K562 (cell line): Measurements from ENCODE around the gene SLC34A1. TPM values are rescaled to one million over a fixed set of nuclear protein-coding genes. Genes with fewer than 3 reads are reported as not detected.

Experiments
- ATAC-seq: fragments of 200-7000 bp; cut with Tn5 transposase; 3 replicates; pipeline ENCODE4 v1.9.1; 2020; ENCODE audit warnings: moderate library complexity
- BruUV-seq: library from RNA; stranded (reverse); fragments of 400-500 nt; replicated peaks from 2 replicates; lab custom pipeline; 2021; lab: Mats Ljungman, UMichigan
- CTCF ChIA-PET: fragments of 300-600 bp; formaldehyde crosslinking; extraction: SDS; loops from one replicate; lab custom pipeline; 2021; ENCODE audit warnings: low intra/inter-chr PET ratio; lab: Yijun Ruan, JAX
- POLR2A ChIA-PET: fragments of 300-600, 350-650 bp; sonication (Branson Sonifier 250); formaldehyde crosslinking; extraction: SDS; loops from one replicate; lab custom pipeline; 2021; ENCODE audit warnings: antibody characterized with exemption, inconsistent platforms; lab: Yijun Ruan, JAX
- DNase-seq, 4 experiments: peaks; one replicate each; pipeline versions ENCODE4 v3.0.0 to v3.0.0-alpha.2; 2011 to 2018; ENCODE audit warnings: low spot score in 3 of 4, mixed read lengths in 3 of 4; ENCODE audit errors: extremely low read depth in 1 of 4
- FAIRE-seq: peaks from 2 replicates; lab custom pipeline; 2011; peaks lifted over from hg19 to GRCh38; lab: Jason Lieb, UNC
- H2AFZ ChIP-seq: 2 replicates; pipeline ENCODE4 v1.6.0; 2011; ENCODE audit warnings: low read depth, low read length, control low read depth, inconsistent platforms
- H3K27ac ChIP-seq: fragments of 200-600 bp; 3 replicates; pipeline ENCODE4 v1.8.0; 2011; ENCODE audit warnings: low read depth, mild to moderate bottlenecking, control low read depth, inconsistent platforms, low read length, moderate library complexity, mixed read lengths; ENCODE audit errors: extremely low read depth
- H3K27me3 ChIP-seq, 2 experiments: fragments of 300-600 bp in 1 of 2; 2 replicates in 1 of 2; 3 replicates in 1 of 2; pipeline versions ENCODE4 v1.6.0 to v1.8.0; 2011; ENCODE audit warnings: inconsistent platforms in 2 of 2, low read length in 2 of 2, mild to moderate bottlenecking in 1 of 2, mixed read lengths in 1 of 2, moderate library complexity in 1 of 2; ENCODE audit not compliant: control insufficient read depth in 2 of 2, insufficient read depth in 2 of 2
- H3K36me3 ChIP-seq: fragments of 300-600 bp; 3 replicates; pipeline ENCODE4 v1.8.0; 2011; ENCODE audit warnings: mild to moderate bottlenecking, low read length, inconsistent platforms; ENCODE audit not compliant: control insufficient read depth, insufficient read depth
- H3K4me1 ChIP-seq, 2 experiments: fragments of 200-600 bp in 1 of 2; replicated peaks in 1 of 2; 2 replicates in 1 of 2; 3 replicates in 1 of 2; pipeline versions ENCODE4 v1.5.1 to v1.8.0; 2011; ENCODE audit warnings: inconsistent platforms in 2 of 2, low read length in 2 of 2, mild to moderate bottlenecking in 1 of 2, mixed read lengths in 1 of 2, moderate library complexity in 1 of 2; ENCODE audit not compliant: control insufficient read depth in 2 of 2, insufficient read depth in 2 of 2
- H3K4me2 ChIP-seq: 2 replicates; pipeline ENCODE4 v1.6.1; 2011; ENCODE audit warnings: low read length, control low read depth, inconsistent platforms, mixed read lengths; ENCODE audit not compliant: insufficient read depth
- H3K4me3 ChIP-seq: fragments of 200-600 bp; sonication (generic), shearing (Covaris generic); 2 replicates; pipeline ENCODE4 v1.5.1; 2016; ENCODE audit warnings: control low read depth, inconsistent platforms
- H3K79me2 ChIP-seq: fragments of 200-600 bp; 3 replicates; pipeline ENCODE4 v1.8.0; 2011; ENCODE audit warnings: low read length, inconsistent platforms; ENCODE audit not compliant: control insufficient read depth, insufficient read depth
- H3K9ac ChIP-seq, 2 experiments: 2 replicates each; pipeline versions ENCODE4 v1.6.0 to v1.6.1; 2011; ENCODE audit warnings: low read depth in 2 of 2, low read length in 2 of 2, control low read depth in 1 of 2, inconsistent platforms in 1 of 2, mild to moderate bottlenecking in 1 of 2, mixed read lengths in 1 of 2; ENCODE audit not compliant: insufficient read depth in 1 of 2
- H3K9me1 ChIP-seq: one replicate; pipeline ENCODE4 v1.6.0; 2011; ENCODE audit warnings: inconsistent platforms, mild to moderate bottlenecking, low read length, moderate library complexity; ENCODE audit not compliant: control insufficient read depth, insufficient read depth
- H3K9me3 ChIP-seq: replicated peaks from 2 replicates; pipeline ENCODE4 v1.5.1; 2011; ENCODE audit warnings: low read depth, low read length, inconsistent platforms; ENCODE audit not compliant: control insufficient read depth, insufficient read depth
- H4K20me1 ChIP-seq: replicated peaks from 2 replicates; pipeline ENCODE4 v1.6.1; 2011; ENCODE audit warnings: low read length, inconsistent platforms, mixed read lengths; ENCODE audit not compliant: control insufficient read depth, insufficient read depth
- GTF2A2 ChIP-seq: IDR thresholded peaks from 2 replicates; pipeline ENCODE4 v1.6.1; 2016; ENCODE audit warnings: mild to moderate bottlenecking, missing genetic modification characterization, missing compliant biosample characterization
- SPI1 ChIP-seq: IDR thresholded peaks from 2 replicates; pipeline ENCODE4 v1.6.1; 2011; ENCODE audit warnings: low read depth, low read length, control low read depth, borderline replicate concordance
- WGBS: fragments of 100-300 bp; shearing (Covaris generic); methylation state at CpG from one replicate; pipeline ENCODE4 v1.1.6; 2016; ENCODE audit warnings: low coverage, mixed read lengths; ENCODE audit not compliant: insufficient coverage; ENCODE audit errors: missing lambda C conversion rate; 5-methylcytosine and 5-hydroxymethylcytosine counted together
- in situ Hi-C: fragments of 300-500 bp; cut with MboI; formaldehyde crosslinking; loops from 4 replicates; pipeline ENCODE4 v1.15.0; 2018; ENCODE audit warnings: inconsistent platforms, mixed read lengths
- intact Hi-C: fragments of 100-400 bp; cut with micrococcal nuclease; formaldehyde crosslinking; loops from 2 replicates; pipeline ENCODE4 v1.14.2; 2022
- polyA plus RNA-seq, 8 experiments: library from polyadenylated mRNA; depleted of rRNA in 4 of 8; stranded (reverse) in 5 of 8; unstranded in 3 of 8; fragments of >200 nt; fragmentation: Nextera tagmentation in 2 of 8; fragmentation: Illumina TruSeq in 1 of 8; extraction: Ambion mirVana in 2 of 8; extraction: Trizol in 1 of 8; gene quantifications; 2 replicates each; pipeline versions ENCODE4 v1.2.1 to v1.2.3, GENCODE V29; 2011 to 2014; ENCODE audit warnings: inconsistent platforms in 1 of 8, missing spikeins in 1 of 8
- total RNA-seq, 7 experiments: library from RNA; depleted of rRNA in 6 of 7; stranded (reverse); fragments of >200 nt in 6 of 7; fragmentation: Illumina TruSeq in 2 of 7; extraction: Trizol in 2 of 7; gene quantifications; 2 replicates each; pipeline versions ENCODE4 v1.2.1 to v1.2.3, GENCODE V29; 2011 to 2021; ENCODE audit warnings: low replicate concordance in 1 of 7
- TF ChIP-seq, protein P1 (sequence below), 2 experiments: fragments of 450-650 bp in 1 of 2; sonication (generic) in 1 of 2; formaldehyde crosslinking in 1 of 2; IDR thresholded peaks in 1 of 2; conservative IDR thresholded peaks in 1 of 2; 2 replicates each; pipeline versions ENCODE4 v1.6.1 to v1.8.1; 2016 to 2023; ENCODE audit warnings: mild to moderate bottlenecking in 2 of 2, moderate library complexity in 2 of 2, inconsistent platforms in 1 of 2, missing genetic modification reagents in 1 of 2

Gene SLC34A1
- total and polyA plus RNA-seq, 9 of the 15 experiments (the other 6 are each of a cell fraction or from before 2014, with no cell fraction given): not detected

DNA sequence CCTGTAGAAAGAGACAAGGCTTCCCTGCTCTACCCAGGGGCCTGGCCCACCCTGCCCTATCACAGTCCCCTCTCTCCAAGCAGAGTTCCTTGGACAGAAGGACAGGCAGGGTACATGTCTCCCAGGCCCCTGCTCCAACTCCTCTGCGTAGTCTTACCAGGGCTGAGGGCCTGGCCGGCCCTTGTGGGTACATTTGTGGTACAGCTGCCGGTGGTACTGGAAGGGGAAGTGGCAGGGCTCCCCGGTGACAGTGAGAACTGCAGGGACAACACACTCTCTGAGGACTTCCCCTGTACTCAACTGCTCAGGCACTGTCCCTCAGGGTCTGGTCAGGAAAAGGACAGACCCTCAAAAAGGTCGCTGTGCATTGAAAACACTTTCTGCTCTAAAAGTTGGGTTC, 21.6 kb downstream of the SLC34A1 start:
- in situ Hi-C loops: no loop called here
- no peak for FAIRE-seq
- intact Hi-C loops: loop anchor here (2.0 kb wide), 1 partner anchor 95 kb away; no protein-coding TSS in a partner anchor

More for the DNA sequence above, 21.6 kb downstream of the SLC34A1 start:
- H3K4me1 ChIP-seq: peaks cover 10 to 39% of the 10 kb centered on the region in 2 experiments
- no peak overlapping the region for H3K27ac ChIP-seq
- no peaks in the 10 kb centered on the region for H3K27me3 ChIP-seq
- POLR2A ChIA-PET: interaction anchor here (0.6 to 2.2 kb wide), 7 partner anchors 9 to 49 kb away, joined by 3 to 15 read pairs (median 5); no protein-coding TSS in a partner anchor
- TF ChIP-seq, protein P1, sequence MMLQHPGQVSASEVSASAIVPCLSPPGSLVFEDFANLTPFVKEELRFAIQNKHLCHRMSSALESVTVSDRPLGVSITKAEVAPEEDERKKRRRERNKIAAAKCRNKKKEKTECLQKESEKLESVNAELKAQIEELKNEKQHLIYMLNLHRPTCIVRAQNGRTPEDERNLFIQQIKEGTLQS (IDR thresholded peaks at IDR 0.05): no peak
- TF ChIP-seq, protein P1 (CRISPR knock-in tag; conservative IDR thresholded peaks at IDR 0.05): no peak
- TF ChIP-seq GTF2A2 (tag) (no peak), SPI1 (peak; percentile 38; the same call in 1 of the 2 replicates)
- H3K9ac ChIP-seq: peak overlapping the region in 1 of 2 experiments; percentile 92; a peak in 1 of 4 replicates
- peaks cover 4% of the 10 kb centered on the region; the same call in 1 of the 3 replicates for H3K79me2 ChIP-seq
- no peak for DNase-seq
- no peak for ATAC-seq
- no peaks in the 10 kb centered on the region for H4K20me1 ChIP-seq
- 82% methylated on average over 5 of the region's 5 CpGs for WGBS
- H3K9me3 ChIP-seq: no peaks in the 10 kb centered on the region
- no TSS peak for BruUV-seq
- H3K36me3 ChIP-seq: no peaks in the 10 kb centered on the region
- CTCF ChIA-PET: interaction anchor here (4.0 kb wide), 1 partner anchor 49 kb away, joined by 107 read pairs; no protein-coding TSS in a partner anchor
- no peak overlapping the region for H3K4me3 ChIP-seq
- H3K4me2 ChIP-seq: no peak overlapping the region
- no peaks in the 10 kb centered on the region for H3K9me1 ChIP-seq
- H2AFZ ChIP-seq: no peak overlapping the region
